HepG2 (cell line): ENCODE data around the gene SPOP. TPM values are rescaled to one million over a fixed set of nuclear protein-coding genes. Genes with fewer than 3 reads are reported as not detected.
A peak's percentile ranks its signal among the peaks of the same experiment; 100 is the strongest.

ENCODE experiments used
- AHR ChIP-seq: IDR thresholded peaks from 2 replicates; pipeline ENCODE4 v1.6.1; 2018; ENCODE audit warnings: missing genetic modification reagents, missing compliant biosample characterization
- CEBPG ChIP-seq: IDR thresholded peaks from 2 replicates; pipeline ENCODE4 v1.6.1; 2016
- FOXA3 ChIP-seq: IDR thresholded peaks from 2 replicates; pipeline ENCODE4 v1.6.1; 2016; ENCODE audit warnings: missing genetic modification reagents, missing compliant biosample characterization
- HNRNPH1 ChIP-seq: fragments of 200-400 bp; formaldehyde crosslinking; optimal IDR thresholded peaks from 2 replicates; pipeline ENCODE3; 2017; ENCODE audit warnings: mild to moderate bottlenecking, low read depth, low read length
- HNRNPL ChIP-seq: fragments of 200-400 bp; formaldehyde crosslinking; IDR thresholded peaks from 2 replicates; pipeline ENCODE4 v1.6.1; 2017; ENCODE audit warnings: mild to moderate bottlenecking, low read depth, low read length
- HNRNPLL ChIP-seq: fragments of 200-400 bp; formaldehyde crosslinking; IDR thresholded peaks from 2 replicates; pipeline ENCODE4 v1.6.1; 2017; ENCODE audit warnings: mild to moderate bottlenecking, low read depth, low read length; ENCODE audit not compliant: poor library complexity, severe bottlenecking
- ISL2 ChIP-seq: sonication (generic); formaldehyde crosslinking; IDR thresholded peaks from 2 replicates; pipeline ENCODE4 v1.5.0; 2020; ENCODE audit warnings: missing genetic modification reagents
- KLF16 ChIP-seq, 2 experiments: sonication (generic) in 1 of 2; formaldehyde crosslinking in 1 of 2; IDR thresholded peaks; 2 replicates each; pipeline versions ENCODE4 v1.6.1 to v1.8.0; 2016 to 2023; ENCODE audit warnings: missing genetic modification reagents in 2 of 2, missing compliant biosample characterization in 1 of 2
- MED8 ChIP-seq: sonication (generic); formaldehyde crosslinking; IDR thresholded peaks from 2 replicates; pipeline ENCODE4 v1.8.1; 2023; ENCODE audit warnings: mild to moderate bottlenecking, missing genetic modification reagents; ENCODE audit not compliant: insufficient replicate concordance
- PITX1 ChIP-seq: sonication (generic); formaldehyde crosslinking; IDR thresholded peaks from 2 replicates; pipeline ENCODE4 v1.5.1; 2020; ENCODE audit warnings: mild to moderate bottlenecking, missing genetic modification reagents
- SMAD9 ChIP-seq: sonication (generic); formaldehyde crosslinking; IDR thresholded peaks from 2 replicates; pipeline ENCODE4 v1.5.1; 2020; ENCODE audit warnings: mild to moderate bottlenecking, missing genetic modification reagents
- TBX3 ChIP-seq: fragments of 450-650 bp; IDR thresholded peaks from 2 replicates; pipeline ENCODE4 v1.6.1; 2017; ENCODE audit warnings: antibody characterized with exemption, mild to moderate bottlenecking, inconsistent platforms, borderline replicate concordance
- ZBTB1 ChIP-seq: sonication (generic); formaldehyde crosslinking; IDR thresholded peaks from 2 replicates; pipeline ENCODE4 v1.4.0; 2020; ENCODE audit warnings: missing genetic modification reagents, borderline replicate concordance
- ZNF232 ChIP-seq: sonication (generic); formaldehyde crosslinking; IDR thresholded peaks from 2 replicates; pipeline ENCODE4 v1.4.0; 2020; ENCODE audit warnings: missing genetic modification reagents, borderline replicate concordance
- ZNF251 ChIP-seq: sonication (generic); formaldehyde crosslinking; IDR thresholded peaks from 2 replicates; pipeline ENCODE4 v1.9.0; 2021; ENCODE audit warnings: mild to moderate bottlenecking, missing genetic modification reagents
- ZNF33B ChIP-seq: sonication (generic); formaldehyde crosslinking; IDR thresholded peaks from 2 replicates; pipeline ENCODE4 v1.5.1; 2020; ENCODE audit warnings: mild to moderate bottlenecking, missing genetic modification reagents
- ZNF720 ChIP-seq: sonication (generic); formaldehyde crosslinking; IDR thresholded peaks from 2 replicates; pipeline ENCODE4 v1.4.0; 2020; ENCODE audit warnings: missing genetic modification reagents
- ZNF775 ChIP-seq: sonication (generic); formaldehyde crosslinking; IDR thresholded peaks from 2 replicates; pipeline ENCODE4 v1.4.0; 2020; ENCODE audit warnings: missing genetic modification reagents, mild to moderate bottlenecking, moderate library complexity, borderline replicate concordance
- ZSCAN31 ChIP-seq: sonication (generic); formaldehyde crosslinking; IDR thresholded peaks from 2 replicates; pipeline ENCODE4 v1.5.0; 2020; ENCODE audit warnings: low read depth, mild to moderate bottlenecking, missing genetic modification reagents
- polyA plus RNA-seq, 8 experiments: library from polyadenylated mRNA; depleted of rRNA in 3 of 8; stranded (reverse) in 7 of 8; unstranded in 1 of 8; fragments of >200 nt; fragmentation: Illumina TruSeq in 4 of 8; extraction: Trizol in 4 of 8; gene quantifications; 2 replicates each; pipeline versions ENCODE4 v1.2.1 to v1.2.3, GENCODE V29; 2011 to 2016; ENCODE audit warnings: low read depth in 4 of 8, missing spikeins in 1 of 8, mixed read lengths in 1 of 8; ENCODE audit not compliant: insufficient read depth in 1 of 8
- total RNA-seq, 5 experiments: library from RNA; depleted of rRNA; stranded (reverse); fragments of >200 nt; fragmentation: Illumina TruSeq; extraction: Trizol; gene quantifications; 2 replicates each; pipeline ENCODE4 v1.2.3, GENCODE V29; 2016; ENCODE audit warnings: low read depth in 1 of 5
- TF ChIP-seq, protein P1 (sequence below), 2 experiments: sonication (generic) in 1 of 2; formaldehyde crosslinking in 1 of 2; IDR thresholded peaks; 2 replicates each; pipeline versions ENCODE4 v1.4.0 to v1.6.1; 2016 to 2020; ENCODE audit warnings: borderline replicate concordance in 1 of 2, low read depth in 1 of 2, mild to moderate bottlenecking in 1 of 2, missing genetic modification reagents in 1 of 2
- TF ChIP-seq, protein P2 (sequence below): sonication (generic); formaldehyde crosslinking; conservative IDR thresholded peaks from 2 replicates; pipeline ENCODE4 v1.8.1; 2023; ENCODE audit warnings: missing genetic modification reagents
- TF ChIP-seq, protein P3 (sequence below): sonication (generic); formaldehyde crosslinking; IDR thresholded peaks from 2 replicates; pipeline ENCODE4 v1.4.0; 2020; ENCODE audit warnings: low read depth, mild to moderate bottlenecking, missing genetic modification reagents

Gene SPOP
- total and polyA plus RNA-seq, 2 of the 13 experiments (the other 11 are each of a cell fraction or from before 2014, with no cell fraction given) = 52.8 to 60.8 TPM

DNA sequence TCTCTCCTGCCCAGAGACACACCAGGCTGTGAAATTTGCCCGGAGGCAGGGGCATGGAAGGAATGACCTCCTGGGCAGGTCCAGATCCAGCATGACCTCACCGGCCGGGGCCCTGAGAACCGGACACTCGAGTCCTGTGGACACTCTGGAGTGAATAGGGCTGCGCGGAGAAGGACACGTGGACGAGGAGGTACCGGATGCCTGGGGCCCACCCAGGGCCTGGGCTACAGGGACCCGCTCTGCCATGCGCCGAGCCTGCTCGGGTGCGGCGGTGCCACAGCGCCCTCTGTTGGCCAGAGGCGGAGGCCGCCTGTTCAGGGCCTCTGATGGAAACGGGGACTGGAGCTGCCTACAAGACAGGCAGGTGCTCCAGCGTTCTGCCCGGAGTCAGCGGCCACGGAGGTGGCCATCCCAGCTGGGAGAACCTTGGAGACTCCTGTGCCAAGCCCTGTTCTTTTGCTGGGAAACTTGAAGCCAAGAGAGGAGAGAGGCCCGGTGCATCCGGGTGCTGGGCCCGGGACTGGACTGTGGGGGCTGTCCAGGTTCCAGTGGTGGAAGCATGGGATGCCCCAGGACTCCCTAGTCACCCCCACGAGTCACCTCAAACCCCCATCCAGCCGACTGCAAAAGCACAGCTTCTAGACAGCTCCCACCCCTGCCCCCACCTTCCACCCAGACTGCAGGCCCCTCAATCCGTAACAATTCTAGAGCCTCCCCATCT, 121.5 kb downstream of the SPOP start (continued):
- TF ChIP-seq, protein P1, sequence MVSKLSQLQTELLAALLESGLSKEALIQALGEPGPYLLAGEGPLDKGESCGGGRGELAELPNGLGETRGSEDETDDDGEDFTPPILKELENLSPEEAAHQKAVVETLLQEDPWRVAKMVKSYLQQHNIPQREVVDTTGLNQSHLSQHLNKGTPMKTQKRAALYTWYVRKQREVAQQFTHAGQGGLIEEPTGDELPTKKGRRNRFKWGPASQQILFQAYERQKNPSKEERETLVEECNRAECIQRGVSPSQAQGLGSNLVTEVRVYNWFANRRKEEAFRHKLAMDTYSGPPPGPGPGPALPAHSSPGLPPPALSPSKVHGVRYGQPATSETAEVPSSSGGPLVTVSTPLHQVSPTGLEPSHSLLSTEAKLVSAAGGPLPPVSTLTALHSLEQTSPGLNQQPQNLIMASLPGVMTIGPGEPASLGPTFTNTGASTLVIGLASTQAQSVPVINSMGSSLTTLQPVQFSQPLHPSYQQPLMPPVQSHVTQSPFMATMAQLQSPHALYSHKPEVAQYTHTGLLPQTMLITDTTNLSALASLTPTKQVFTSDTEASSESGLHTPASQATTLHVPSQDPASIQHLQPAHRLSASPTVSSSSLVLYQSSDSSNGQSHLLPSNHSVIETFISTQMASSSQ (IDR thresholded peaks at IDR 0.05; ENCODE audit: low read depth) = no peak
- TF ChIP-seq, protein P1 (CRISPR knock-in tag; IDR thresholded peaks at IDR 0.05; ENCODE audit: borderline replicate concordance) = no peak
- TF ChIP-seq, protein P2, sequence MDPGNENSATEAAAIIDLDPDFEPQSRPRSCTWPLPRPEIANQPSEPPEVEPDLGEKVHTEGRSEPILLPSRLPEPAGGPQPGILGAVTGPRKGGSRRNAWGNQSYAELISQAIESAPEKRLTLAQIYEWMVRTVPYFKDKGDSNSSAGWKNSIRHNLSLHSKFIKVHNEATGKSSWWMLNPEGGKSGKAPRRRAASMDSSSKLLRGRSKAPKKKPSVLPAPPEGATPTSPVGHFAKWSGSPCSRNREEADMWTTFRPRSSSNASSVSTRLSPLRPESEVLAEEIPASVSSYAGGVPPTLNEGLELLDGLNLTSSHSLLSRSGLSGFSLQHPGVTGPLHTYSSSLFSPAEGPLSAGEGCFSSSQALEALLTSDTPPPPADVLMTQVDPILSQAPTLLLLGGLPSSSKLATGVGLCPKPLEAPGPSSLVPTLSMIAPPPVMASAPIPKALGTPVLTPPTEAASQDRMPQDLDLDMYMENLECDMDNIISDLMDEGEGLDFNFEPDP = no peak
- TF ChIP-seq PITX1 (CRISPR knock-in tag) = no peak
- no peak for TF ChIP-seq ZNF232 (CRISPR knock-in tag)
- TF ChIP-seq ZNF775 = no peak
- TF ChIP-seq HNRNPH1 = no peak
- TF ChIP-seq, protein P3, sequence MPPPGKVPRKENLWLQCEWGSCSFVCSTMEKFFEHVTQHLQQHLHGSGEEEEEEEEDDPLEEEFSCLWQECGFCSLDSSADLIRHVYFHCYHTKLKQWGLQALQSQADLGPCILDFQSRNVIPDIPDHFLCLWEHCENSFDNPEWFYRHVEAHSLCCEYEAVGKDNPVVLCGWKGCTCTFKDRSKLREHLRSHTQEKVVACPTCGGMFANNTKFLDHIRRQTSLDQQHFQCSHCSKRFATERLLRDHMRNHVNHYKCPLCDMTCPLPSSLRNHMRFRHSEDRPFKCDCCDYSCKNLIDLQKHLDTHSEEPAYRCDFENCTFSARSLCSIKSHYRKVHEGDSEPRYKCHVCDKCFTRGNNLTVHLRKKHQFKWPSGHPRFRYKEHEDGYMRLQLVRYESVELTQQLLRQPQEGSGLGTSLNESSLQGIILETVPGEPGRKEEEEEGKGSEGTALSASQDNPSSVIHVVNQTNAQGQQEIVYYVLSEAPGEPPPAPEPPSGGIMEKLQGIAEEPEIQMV = no peak
- TF ChIP-seq CEBPG = no peak; the same call in 1 of the 2 replicates
- TF ChIP-seq TBX3 = no peak
- TF ChIP-seq MED8 (CRISPR knock-in tag) = no peak
- TF ChIP-seq ZBTB1 = no peak
- TF ChIP-seq KLF16 (CRISPR knock-in tag; IDR thresholded peaks at IDR 0.05) = peak; percentile 85 to 89
- no peak for TF ChIP-seq ZNF251
- peak; percentile 81; the same call in 1 of the 2 replicates for TF ChIP-seq AHR (CRISPR knock-in tag)
- TF ChIP-seq ZNF720 (CRISPR knock-in tag) = 0 out of 2 replicates have a peak, but pooled peaks have one; percentile 58
- peak; percentile 50; the same call in 1 of the 2 replicates for TF ChIP-seq FOXA3 (CRISPR knock-in tag)
- 0 out of 2 replicates have a peak, but pooled peaks have one; percentile 36 for TF ChIP-seq ISL2 (CRISPR knock-in tag)
- TF ChIP-seq HNRNPLL = peak; percentile 36
- 0 out of 2 replicates have a peak, but pooled peaks have one; percentile 20 for TF ChIP-seq ZSCAN31 (CRISPR knock-in tag)
- no peak for TF ChIP-seq ZNF33B
- peak; percentile 86 for TF ChIP-seq HNRNPL
- TF ChIP-seq SMAD9 (CRISPR knock-in tag) = no peak
